HG02973 (cell line): ENCODE measurements around the gene NUMA1.

ENCODE experiments used
- ATAC-seq: cut with Tn5 transposase; IDR thresholded peaks from one replicate; pipeline ENCODE4 v1.9.1; 2021; ENCODE audit warnings: moderate library complexity; ENCODE audit not compliant: unreplicated experiment

The NUMA1 gene

DNA sequence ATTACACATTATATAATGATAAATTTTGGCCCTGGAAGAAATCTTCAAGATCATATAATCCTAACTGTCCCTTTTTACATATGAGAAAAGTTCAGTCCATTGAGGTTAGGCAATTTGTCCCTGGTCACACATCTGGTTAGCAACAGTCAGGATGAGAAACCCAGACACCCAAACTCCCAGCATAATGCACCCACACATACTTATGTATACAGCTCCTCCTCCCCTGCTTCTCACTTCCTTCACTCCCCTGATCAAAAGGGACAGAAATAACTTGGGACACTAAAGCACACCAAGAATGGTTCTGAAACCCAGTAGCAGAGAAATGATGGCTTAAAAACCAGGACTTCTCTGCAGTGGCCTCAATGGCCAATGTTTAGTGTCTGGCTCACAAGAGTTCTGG is 11.1 kb downstream of the NUMA1 start:
- ATAC-seq: no peak

DNA sequence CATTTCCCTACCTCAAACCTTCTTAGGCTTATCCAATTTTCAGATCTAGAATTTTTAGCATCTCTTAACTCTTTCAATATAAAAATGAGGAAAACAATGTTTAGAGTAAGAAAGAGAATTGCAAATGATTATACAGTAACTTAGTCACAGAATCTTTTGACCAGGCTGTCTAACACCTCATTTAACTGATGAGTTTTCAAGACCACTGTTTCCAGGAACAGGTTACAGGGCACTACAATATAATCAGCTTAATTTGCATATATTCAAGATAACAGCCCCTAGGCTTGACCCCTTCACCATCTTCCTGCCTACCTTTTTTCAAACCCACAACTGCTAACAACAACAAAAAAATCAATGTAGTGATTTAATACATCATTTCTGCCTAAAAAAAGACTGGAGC is 12.7 kb downstream of the NUMA1 start:
- no peak for ATAC-seq

GRCh38 chr11:72067266-72067665 is 13.1 kb downstream of the NUMA1 start:
- no peak for ATAC-seq

GRCh38 chr11:72066855-72067254 is 13.5 kb downstream of the NUMA1 start:
- ATAC-seq: no peak

- ATAC-seq: no peak
Measured at GRCh38 chr11:72061739-72062396, 18.5 kb downstream of the NUMA1 start.

DNA sequence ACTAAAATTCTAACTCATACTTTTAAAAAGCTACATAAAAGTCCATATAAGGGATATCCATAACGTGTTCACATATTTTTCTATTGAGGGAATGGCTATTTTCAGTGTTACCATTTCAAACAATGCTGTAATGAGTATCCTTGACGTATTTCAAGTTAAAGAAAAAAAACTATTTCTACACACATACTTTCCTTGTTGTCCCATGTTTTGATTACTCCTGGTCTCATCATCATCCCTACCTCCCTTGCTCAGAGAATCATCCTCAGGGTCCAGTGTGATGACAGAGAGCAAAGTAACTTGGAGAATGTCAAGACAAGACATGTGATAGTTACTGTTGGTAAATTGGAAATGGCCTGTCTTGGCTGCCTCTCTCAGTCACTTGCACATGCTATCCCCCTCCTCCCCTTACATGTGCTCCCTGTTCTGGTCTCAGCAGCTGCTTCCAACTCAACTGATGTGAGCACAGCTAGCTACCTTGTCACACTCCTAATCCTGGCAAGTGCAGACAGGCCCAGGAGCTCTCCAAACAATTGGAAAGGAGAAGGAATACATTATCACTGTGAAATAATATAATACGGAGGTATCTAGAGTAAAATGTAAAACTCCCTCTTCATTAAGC is 21.8 kb downstream of the NUMA1 start:
- ATAC-seq: no peak

- no peak for ATAC-seq
Measured at GRCh38 chr11:72048766-72049460, 31.4 kb downstream of the NUMA1 start.

DNA sequence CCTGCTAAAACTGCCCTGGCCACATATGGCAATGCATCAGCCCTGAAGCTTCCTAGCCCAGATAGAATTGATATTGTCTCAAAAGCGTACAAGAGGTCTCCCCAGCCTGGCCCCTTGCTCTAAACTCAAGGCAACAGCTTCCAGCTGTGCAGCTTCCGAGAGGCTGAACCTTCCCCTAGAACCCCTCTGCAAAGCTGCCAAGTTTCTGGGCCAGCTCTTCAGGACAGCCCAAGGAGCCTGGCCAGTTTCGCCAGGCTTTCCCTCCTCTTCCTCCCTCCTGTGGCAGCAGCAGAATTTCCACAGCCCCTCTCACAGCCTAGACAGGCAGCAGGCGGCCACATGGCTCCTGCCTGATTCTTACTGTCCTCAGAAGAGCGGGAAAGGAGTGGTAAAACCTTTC is 34.5 kb downstream of the NUMA1 start:
- no peak for ATAC-seq

- ATAC-seq: no peak
Measured at GRCh38 chr11:72042064-72042745, 38.1 kb downstream of the NUMA1 start.

GRCh38 chr11:72041364-72042063 is 38.8 kb downstream of the NUMA1 start:
- ATAC-seq: no peak

GRCh38 chr11:72040491-72041363 is 39.6 kb downstream of the NUMA1 start:
- ATAC-seq: no peak

- ATAC-seq: no peak
Measured at GRCh38 chr11:72039856-72040401, 40.4 kb downstream of the NUMA1 start.

GRCh38 chr11:72039031-72039855 is 41.1 kb downstream of the NUMA1 start:
- no peak for ATAC-seq

- no peak for ATAC-seq
Measured at GRCh38 chr11:72038491-72038890, 41.9 kb downstream of the NUMA1 start.

- no peak for ATAC-seq
Measured at GRCh38 chr11:72037554-72038311, 42.6 kb downstream of the NUMA1 start.

DNA sequence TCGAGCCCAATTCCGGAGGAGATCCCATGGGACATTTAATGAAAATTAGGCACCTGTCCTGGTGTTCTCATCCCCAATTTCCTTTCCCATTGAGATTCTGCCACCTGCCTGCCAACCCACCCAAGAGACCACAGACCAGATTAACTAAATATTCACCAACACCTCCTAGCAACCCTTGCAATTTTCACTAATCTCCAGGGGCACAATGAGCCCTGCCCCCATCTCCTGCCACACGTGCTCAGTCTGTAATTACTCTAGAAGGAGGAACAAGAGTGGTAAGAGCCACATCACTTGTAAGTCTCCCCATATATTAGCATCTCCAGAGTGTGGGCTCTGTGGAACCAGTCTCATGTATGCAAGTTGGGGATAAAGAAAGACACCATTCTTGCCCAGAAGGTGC is 43.7 kb downstream of the NUMA1 start:
- ATAC-seq: no peak

DNA sequence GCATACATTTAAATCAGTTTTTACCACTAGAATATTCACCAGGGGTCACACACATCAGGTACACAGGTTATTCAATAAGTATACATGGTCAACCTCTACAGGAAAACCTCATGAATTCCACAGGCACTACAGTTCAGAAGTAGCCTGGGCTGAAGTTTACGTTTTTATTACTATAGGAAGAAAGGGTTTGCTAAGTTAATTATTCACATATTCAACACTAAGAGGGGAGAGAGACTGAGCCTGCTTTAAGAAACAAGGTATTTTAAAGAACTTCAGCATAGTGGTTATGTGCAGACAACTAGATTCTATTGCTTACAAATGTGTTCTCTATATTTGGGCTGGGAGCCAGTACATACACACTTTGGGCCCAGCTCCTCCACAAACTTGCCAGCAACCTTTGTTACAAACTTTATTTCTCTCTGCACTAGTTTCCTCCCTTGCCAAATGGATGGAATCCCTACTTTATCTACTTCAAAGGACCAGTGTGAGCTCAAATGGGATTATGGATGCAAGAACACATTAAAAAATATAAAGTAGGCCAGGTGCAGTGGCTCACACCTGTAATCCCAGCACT is 49.8 kb downstream of the NUMA1 start:
- ATAC-seq: no peak

DNA sequence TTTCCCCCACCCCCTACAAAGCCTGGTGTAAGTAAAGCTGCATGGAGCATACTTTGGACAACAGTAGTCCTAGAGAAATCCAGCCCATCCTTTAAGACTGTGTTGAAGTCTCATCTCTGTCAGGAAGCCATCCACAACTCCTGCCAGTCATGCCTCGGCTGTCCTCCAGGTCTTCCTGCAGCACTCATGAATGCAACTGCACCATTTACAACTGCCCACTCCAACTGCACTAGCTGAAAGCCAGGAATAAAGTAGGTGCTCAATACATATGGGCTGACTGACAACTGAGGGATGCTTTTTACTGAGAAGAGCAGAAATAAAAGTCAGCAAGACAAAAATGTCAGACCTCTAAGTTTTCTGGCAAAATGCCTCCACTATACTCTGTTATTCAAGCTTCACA is 54.3 kb downstream of the NUMA1 start:
- no peak for ATAC-seq
